NCI-H2107 (cell line): Measurements from ENCODE around the gene RBBP5.

Experiments
- DNase-seq: peaks from one replicate; lab custom pipeline; 2025; lab: John Stamatoyannopoulos, UW

The RBBP5 gene

DNA sequence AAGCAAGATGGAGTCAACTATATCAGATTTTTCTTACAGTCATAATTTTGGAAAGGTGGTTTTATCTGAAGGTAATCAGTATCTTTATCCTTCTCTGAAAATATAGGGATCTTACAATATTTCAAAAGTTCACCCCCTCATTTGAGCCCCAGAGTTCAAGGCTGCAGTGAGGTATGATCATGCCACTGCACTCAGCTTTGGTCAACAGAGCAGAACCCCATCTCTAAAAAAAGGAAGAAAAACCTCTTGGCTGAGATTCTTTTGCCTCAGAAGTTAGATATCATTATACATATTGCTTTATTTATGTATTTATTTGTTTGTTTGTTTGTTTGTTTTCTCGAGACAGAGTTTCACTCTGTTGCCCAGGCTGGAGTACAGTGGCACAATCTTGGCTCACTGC is 11.5 kb upstream of the RBBP5 start:
- DNase-seq, result no peak

DNA sequence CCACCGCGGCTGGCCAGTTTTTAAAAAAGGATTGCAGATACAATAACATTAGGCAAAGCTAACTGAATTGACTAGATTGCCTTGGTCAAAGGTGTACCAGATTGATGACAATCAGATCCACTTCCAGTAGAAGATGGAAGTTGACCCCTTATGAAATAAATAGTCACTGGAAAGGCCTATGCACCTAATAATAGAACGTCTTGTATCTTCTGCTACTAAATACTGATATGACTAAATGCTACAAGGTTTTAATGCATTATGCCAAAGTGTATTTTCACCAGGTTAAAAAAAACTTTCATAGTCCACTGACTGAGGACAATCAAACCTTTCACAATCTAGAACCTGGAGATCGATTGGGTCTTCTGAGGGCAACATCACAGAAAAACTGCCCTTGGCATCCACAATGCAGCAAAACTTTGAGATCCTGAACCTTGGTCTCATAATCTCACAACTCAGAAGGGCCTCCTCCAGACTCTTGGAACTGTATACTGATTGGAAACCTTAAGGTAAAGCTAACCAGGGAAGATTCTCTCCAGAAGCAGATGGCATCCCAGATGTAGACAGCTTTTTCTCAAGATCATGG is 7.8 kb upstream of the RBBP5 start:
- DNase-seq, result no peak

DNA sequence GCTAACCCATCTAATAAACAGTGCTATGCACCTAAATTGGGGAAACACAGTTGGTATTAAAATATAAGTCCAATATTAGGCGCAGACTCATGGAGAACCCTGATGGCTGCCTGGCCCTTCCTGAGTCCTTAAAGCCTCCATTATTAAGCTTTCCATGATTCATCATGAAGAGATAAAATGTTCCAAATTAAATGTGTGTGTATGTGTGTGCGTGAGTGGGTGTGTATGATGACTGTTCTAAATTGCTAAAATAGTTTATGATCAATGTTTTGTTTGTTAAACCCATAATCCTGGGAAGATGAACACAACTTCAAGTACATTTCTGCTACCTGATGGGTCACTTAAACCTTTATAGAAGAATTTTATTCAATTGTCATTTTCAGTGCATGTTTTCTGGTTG is 6.3 kb upstream of the RBBP5 start:
- DNase-seq, result no peak

DNA sequence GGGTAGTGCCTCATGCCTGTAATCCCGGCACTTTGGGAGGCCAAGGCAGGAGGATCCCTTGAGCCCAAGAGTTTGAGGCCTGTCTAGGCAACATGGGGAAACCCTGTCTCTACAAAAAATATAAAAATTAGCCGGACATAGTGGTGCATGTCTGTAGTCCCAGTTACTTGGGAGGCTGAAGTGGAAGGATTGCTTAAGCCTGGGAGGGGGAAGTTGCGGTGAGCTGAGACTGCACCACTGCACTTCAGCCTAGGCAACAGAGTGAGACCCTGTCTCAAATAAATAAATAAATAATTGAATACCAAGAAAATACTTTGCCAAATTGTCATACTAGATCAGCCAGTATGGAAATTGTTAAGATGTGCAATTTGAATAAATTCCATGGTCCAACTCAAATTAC is 5.9 kb upstream of the RBBP5 start:
- no peak for DNase-seq

DNA sequence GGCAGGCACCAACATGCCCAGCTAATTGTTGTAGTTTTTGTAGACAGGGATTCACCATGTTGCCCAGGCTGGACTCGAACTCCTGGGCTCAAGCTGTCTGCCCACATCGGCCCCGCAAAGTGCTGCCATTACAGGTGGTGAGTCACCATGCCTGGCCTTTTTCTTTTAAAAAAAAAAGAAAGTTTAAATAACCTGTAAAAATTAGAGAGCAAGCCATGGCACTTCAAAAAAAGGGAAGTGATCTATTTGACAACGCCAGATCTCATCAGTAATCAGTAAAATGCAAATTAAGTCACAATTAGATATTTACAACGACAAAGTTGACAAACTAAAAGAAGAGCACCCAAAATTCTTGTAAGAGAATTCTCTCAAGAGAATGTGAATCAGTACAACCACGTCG is 2.9 kb upstream of the RBBP5 start:
- no peak for DNase-seq

DNA sequence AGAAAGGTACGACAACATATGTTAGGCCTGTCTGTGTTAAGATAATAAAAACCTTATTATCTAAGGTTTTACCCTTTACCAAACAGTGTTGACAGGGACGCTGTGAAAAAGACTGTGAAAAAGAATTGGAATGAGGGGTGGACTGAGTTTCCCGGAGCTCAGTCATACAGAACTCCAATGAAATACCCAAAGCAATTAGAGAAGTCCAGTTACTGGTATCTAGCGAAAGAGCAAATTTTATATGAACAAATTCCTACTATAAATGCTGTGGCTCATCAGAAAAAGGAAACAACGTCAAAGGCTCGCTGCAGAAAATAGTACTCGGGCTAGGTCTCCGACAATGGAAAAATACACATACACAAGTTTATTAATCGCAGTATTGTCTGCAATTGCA is 708 bp upstream of the RBBP5 start:
- DNase-seq, result no peak

DNA sequence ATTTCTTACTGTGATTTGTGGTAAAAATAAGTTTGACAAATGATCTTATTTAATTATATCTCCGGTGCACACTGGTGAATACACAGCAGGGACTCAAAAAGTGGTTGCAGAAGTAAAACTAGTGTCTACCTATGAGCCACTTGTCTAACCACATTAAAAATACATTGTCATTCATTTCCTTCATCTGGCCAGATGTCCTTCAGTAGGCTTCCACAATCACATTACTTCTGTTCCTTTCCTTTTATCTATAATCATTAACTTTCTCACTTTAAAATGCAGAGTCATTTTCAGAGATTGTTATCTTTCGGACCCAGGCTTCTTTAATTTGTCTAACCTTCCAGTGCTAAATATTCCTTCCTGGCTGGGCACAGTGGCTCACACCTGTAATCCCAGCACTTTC is 3.0 kb downstream of the RBBP5 start:
- DNase-seq, result no peak

DNA sequence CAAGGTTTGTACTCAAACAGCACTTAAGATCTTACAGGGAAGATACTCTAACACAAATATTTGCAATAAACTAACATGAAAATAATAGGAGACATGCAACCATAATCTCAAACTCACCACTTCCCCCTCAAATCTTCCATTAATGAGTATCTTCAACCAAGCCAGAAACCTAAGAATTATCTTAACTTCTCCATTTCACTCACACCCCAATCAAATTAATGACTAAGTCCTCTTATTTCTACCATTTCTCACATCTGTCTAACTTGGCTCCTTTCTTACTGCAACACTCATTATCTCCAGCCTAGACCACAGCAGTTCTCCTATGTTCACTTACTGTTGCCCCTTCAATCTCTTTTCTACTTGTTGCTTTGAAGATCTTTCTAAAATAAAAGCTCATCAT is 10.4 kb downstream of the RBBP5 start:
- no peak for DNase-seq

DNA sequence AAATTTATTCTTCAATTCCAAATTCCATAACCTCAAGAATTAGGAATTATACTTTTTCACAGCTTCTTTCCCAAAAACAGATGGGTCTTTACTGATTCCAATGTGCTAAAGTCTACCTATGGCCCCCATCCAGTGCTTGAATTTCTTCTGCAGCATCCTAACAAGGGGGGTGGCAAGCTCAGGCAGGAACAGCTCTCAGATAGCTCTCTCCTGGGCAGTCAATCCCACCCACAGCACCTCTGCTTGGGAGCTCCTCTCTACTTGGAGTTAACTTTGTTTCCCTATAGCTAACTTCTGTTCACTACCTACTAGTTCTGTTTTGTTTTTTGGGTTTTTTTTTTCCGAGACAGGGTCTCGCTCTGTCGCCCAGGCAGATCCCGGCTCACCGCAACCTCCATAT is 12.1 kb downstream of the RBBP5 start:
- DNase-seq, result no peak

DNA sequence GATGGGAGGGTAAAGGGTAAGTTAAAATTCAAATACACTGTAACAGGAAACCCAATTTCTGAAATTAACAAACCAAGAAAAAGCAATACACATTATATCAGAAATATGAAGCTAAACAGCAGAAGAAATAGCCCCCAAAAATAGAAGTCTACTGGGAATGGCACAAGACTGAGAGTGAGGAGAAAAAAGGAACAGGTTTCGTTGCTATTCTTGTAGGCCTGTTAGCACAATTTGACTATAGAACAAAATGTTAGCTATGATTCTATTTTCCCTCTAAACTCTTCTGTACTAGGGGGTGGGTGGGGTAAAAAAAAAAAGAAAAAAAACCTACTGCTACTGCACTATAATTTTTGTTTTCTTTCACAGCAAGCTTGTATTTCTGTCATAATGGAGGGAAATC is 12.5 kb downstream of the RBBP5 start:
- no peak for DNase-seq

DNA sequence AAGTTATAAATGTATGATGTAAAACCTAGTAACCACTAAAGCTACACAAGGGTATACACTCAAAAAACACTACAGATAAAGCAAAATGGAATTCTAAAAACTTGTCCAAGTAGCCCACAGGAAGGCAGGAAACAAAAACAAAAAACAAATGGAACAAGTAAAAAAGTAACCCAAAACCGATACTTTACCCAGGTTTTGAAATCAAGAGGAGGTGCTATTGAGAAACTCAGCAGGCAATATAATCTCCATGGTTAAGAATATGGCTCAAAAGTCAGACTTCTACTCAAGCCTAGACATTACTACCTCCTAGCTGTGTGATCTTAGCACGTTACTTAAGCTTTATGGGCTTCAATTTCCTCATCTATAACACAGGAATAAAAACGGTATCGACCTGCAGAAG is 13.3 kb downstream of the RBBP5 start:
- no peak for DNase-seq

DNA sequence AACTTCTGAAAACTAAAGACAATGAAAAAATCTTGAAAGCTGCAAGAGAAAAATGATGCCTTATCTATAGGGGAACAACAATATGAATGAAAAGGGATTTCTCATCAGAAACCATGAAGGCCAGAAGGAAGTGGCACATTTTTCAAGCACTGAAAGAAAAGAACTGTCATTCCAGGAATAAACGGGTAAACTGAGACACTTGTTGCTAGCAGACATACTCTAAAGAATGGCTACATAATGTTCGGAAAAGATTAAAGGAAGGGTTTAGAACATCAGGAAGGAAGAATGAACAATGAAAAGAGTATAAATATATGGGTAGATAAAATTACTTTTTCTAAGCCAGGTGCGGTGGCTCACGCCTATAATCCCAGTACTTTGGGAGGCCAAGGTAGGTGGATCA is 14.5 kb downstream of the RBBP5 start:
- DNase-seq, result no peak

DNA sequence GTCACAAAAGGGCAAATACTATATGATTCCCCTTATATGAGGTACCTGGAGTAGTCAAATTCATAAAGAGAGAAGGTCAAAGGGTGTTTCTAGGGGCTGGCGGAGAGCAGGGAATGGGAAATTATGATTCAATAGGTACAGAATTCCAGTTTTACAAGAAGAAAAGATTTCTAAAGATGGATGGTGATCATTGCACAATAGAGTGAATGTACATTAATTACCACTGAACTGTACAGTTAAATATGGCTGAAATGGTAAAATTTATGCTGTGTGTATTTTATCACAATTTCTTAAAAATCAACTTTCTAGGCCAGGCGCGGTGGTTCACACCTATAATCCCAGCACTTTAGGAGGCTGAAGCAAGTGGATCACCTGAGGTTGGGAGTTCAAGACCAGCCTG is 19.4 kb downstream of the RBBP5 start:
- DNase-seq, result no peak

DNA sequence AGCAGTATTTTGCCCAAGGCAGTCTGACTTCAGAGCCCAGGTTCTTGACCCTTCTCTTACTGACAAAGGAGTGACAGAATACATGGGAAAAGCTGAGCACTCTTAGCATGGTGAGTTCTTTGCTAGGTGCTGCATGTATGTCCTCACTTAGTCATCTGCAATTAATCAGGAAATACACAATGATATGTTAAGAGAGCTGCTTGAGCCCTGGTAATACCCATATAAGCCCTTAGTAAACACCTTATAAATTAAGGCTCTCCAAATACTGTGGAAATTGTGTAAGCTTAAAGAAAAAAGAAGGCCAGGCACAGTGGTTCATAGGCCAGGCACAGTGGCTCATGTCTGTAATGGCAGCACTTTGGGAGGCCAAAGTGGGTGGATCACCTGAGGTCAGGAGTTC is 23.5 kb downstream of the RBBP5 start:
- no peak for DNase-seq

DNA sequence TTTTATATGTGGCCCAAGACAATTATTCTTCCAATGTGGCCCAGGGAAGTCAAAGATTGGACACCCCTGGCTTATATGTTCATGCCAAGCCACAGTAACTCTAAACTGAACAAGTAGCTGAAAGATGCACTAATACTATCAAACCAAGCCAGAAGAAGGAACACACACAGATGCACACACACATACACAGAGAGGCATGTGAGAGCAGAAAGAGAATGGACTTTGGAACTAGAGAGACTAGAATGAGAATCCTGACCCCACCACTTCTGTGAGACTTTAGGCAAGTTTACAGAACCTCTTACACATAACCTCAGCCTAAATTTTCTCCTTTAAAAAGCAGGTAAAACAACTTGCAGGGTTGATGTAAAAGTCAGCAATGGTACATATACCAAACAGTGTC is 26.4 kb downstream of the RBBP5 start:
- DNase-seq, result no peak

DNA sequence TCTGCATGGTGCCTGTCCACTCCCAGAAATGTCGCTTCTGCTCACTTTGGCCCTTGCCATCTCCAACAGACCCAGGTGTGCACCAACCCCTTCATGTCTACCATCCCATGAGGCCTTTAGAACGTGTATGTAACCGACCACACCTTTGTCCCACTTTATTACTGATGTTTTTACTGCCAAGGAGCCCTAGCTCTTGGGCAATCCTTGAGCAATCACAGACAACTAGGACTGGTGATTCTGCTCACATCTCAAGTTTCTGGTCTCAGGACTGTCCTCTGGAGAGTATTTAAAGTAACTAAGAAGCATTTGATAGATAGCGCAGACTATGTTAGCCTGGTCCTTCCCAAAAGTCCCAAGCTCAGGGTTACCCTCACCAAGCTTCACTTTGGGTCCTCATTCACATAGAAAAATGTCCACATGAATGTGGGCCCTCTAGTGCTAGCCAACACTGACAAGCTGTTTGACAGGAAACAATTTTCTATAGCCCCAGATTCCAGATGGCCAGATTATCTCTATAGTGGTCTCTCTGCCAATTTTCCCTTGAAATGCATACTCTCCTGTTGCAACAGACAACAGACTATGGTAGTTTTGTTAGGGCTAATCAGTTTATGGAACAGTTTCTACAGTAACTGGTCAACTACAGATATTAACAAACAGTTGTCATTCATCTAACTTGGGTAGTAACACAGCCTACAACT is 30.6 kb downstream of the RBBP5 start:
- DNase-seq, result no peak

DNA sequence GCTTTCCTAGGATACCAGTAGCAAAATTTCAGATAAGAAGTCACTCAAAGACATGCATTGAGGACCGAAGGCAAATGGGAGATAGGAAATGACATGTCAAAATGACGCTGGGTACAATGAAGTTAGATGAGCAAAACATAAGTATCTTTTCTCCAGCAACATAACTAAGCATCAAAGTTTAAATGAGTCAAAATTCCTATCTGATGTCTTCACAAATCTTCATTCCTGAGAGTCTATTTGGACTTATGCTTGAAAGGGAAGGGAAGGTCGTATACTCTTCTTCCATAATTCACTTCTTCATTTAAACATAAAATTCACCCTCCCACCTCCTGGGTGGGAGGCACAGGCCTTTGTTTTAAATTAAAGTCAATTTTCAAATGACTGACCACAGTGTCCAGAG is 33.4 kb downstream of the RBBP5 start:
- DNase-seq, result no peak

DNA sequence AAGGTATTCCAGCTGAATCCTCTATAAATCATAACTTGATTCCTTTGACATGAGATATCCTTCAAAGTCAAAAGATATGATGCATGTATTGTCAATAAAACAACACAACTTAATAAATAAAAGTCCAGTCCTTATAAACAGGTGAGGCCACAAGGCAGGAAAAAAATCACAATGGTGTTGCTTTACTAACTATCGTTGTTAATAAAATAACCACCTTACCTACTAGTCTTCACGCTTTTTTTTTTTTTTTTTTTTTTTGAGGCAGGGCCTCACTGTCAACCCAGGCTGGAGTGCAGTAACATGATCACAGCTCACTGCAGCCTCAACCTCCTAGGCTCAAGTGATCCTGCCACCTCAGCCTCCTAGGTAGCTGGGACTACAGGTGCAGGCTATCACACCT is 37.4 kb downstream of the RBBP5 start, which contains the start of gene TMEM81:
Gene TMEM81 (minus strand): TSS at position 101 of the 400 bp plus-strand sequence. CDS start 140 bp downstream, outside the sequence.
- DNase-seq, result no peak

DNA sequence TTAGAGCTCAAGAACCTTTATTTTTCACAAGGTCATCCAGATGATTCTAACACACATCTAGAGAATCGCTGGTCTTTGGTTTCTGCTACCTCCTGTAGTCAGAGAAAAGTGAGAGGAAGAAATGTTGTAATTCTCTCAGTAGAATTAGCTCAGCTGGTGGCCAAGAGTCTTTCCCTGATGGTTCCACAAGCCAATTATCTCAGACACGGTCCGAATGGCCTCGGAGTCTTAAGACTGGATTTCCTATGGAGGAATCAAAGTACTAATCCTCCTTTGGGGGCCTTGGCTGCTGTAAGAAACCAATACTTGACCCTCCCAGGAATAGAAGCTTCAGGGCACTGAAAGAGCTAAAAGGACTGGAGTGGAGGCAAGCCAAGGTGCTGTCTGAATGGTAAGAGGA is 39.3 kb downstream of the RBBP5 start:
- no peak for DNase-seq

DNA sequence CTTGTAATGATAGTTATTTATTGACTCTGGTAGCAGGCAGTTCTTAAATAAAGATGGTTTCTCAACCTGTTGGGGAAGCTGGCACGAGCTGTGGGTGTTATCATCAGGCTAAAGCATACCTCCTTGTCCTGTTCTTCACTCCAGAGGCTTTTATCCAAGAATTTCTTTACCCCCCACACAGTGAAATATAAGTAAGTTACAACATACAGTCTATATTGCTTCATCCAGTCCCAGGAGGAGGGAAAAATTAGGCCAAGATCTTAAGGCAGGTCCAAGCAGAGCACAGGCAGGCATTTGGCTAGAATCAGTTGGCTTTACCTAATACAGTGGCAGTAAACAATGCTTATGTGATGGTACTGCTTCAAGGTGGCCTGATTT is 43.9 kb downstream of the RBBP5 start:
- DNase-seq, result no peak

DNA sequence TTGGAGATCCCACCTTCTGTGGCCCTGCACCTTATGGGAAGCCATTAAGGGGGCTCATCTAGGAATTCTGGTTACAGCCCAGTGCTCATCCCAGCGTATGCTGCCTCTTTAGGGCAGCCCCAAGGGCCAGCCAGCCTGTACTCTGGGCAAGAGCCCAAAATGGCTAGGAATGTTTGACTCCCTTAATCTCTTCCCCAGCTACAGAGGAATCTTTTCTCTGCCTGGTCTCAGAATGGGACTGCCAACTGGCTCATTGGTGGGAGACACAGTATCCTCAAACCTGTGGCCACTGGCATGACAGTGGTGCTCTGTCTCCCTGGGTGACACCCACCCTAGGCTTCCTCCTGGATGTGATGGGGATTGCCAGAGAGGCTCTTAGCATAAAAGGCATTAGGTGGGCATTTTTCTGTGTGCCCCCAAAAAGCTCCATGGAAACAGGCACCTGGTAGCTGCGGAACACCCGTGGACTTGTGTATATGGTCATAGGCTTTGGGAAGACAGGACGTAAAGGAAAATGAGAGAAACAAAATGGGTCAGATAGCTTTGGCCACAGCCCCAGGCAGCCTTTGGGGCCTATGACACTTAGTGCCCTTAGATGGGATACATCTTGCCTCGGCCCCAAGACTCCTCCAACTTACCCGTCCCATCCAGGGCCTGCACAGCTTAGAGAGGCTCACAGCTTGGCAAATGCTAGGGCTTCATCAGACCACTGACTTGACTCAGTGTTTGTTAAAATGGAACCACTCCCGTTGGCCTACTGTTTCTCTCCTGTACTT is 44.4 kb downstream of the RBBP5 start:
- no peak for DNase-seq

DNA sequence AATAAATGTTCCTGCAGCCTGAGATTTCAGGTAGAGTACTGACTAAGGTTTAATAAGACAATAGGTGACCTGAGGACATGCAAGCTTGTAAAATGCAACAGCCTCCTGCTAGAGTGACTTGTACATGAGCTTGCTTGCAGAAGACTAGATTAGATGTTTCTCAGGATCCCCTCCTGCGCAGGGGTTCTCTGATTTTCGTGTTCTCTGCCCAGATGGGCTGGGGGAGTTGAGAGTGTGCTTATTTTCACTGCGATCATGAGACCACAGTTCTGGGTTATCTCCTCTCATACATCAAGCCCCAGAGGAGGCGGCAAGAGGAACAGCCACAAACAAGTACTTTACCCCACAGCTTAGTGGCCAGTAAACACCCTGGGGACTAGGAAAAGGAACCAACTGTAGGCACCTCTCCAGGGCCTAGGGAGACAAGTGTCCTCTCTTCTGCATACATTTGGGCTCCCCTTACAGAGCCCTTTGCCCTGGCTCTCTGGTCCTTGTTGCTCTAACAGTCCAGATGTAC is 45.5 kb downstream of the RBBP5 start:
- DNase-seq, result no peak

DNA sequence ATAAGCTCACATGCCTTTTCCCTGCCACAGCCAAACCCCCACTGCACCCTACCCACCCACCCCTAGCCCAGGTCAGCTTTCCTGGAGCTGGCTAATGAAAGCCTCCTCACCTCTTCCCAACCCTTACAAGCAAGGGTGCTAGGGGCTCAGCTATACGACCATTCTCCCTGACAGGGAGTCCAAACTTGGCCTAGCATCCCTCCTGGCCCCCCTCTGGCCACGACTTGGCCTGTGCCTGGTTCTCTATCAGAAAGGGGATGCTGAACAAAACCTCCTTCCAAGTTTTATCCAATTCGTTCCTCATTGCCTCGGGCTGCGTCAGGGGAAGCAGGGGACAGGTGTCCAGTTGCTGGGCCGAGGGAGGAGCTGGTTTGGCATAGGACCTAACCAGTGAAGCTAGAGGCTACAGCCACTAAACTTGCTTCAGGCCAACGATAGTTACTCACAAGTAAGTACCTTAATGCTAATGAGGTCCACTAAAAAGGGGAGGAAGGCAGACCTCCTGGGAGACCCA is 46.1 kb downstream of the RBBP5 start:
- DNase-seq, result no peak
